HEK293T (cell line): Measurements from ENCODE around the gene SERTAD4.

Source experiments
- CTCF ChIA-PET: fragments of 350-600 bp; formaldehyde crosslinking; extraction: SDS; loops from one replicate; lab custom pipeline; 2021; ENCODE audit warnings: antibody characterized with exemption, inconsistent platforms; lab: Yijun Ruan, JAX
- POLR2A ChIA-PET: fragments of 350-600 bp; formaldehyde crosslinking; extraction: SDS; loops from one replicate; lab custom pipeline; 2020; ENCODE audit warnings: antibody characterized with exemption, inconsistent platforms; lab: Yijun Ruan, JAX
- DNase-seq: peaks from one replicate; pipeline ENCODE4 v3.0.0; 2012; ENCODE audit warnings: mixed read lengths; ENCODE audit errors: extremely low spot score
- ARNT ChIP-seq: fragments of 450-650 bp; IDR thresholded peaks from 2 replicates; pipeline ENCODE4 v1.6.1; 2017; ENCODE audit warnings: mild to moderate bottlenecking
- BHLHE40 ChIP-seq: fragments of 450-650 bp; IDR thresholded peaks from 2 replicates; pipeline ENCODE4 v1.6.1; 2016; ENCODE audit warnings: mild to moderate bottlenecking, moderate library complexity, borderline replicate concordance
- CTBP1 ChIP-seq: fragments of 450-650 bp; IDR thresholded peaks from 2 replicates; pipeline ENCODE4 v1.6.1; 2016; ENCODE audit warnings: borderline replicate concordance
- ELF4 ChIP-seq: fragments of 450-650 bp; IDR thresholded peaks from 2 replicates; pipeline ENCODE4 v1.6.1; 2017; ENCODE audit warnings: antibody characterized with exemption
- FOXA1 ChIP-seq: fragments of 450-650 bp; IDR thresholded peaks from 2 replicates; pipeline ENCODE4 v1.6.1; 2016; ENCODE audit warnings: mild to moderate bottlenecking
- FOXK2 ChIP-seq: fragments of 450-650 bp; IDR thresholded peaks from 2 replicates; pipeline ENCODE4 v1.6.1; 2016; ENCODE audit warnings: mild to moderate bottlenecking
- FOXM1 ChIP-seq: fragments of 450-650 bp; IDR thresholded peaks from 2 replicates; pipeline ENCODE4 v1.6.1; 2017; ENCODE audit warnings: mild to moderate bottlenecking, borderline replicate concordance
- HDGF ChIP-seq: fragments of 450-650 bp; IDR thresholded peaks from 2 replicates; pipeline ENCODE4 v1.6.1; 2017; ENCODE audit warnings: antibody characterized with exemption, borderline replicate concordance
- L3MBTL2 ChIP-seq: fragments of 450-650 bp; conservative IDR thresholded peaks from 2 replicates; pipeline ENCODE4 v1.6.1; 2016; ENCODE audit warnings: mild to moderate bottlenecking
- LEF1 ChIP-seq: fragments of 450-650 bp; IDR thresholded peaks from 2 replicates; pipeline ENCODE4 v1.6.1; 2017; ENCODE audit warnings: mild to moderate bottlenecking, borderline replicate concordance
- NFRKB ChIP-seq: fragments of 450-650 bp; IDR thresholded peaks from 2 replicates; pipeline ENCODE4 v1.6.1; 2016; ENCODE audit warnings: mild to moderate bottlenecking, moderate library complexity
- SP1 ChIP-seq: fragments of 450-650 bp; IDR thresholded peaks from 2 replicates; pipeline ENCODE4 v1.6.1; 2017
- SUZ12 ChIP-seq: fragments of 450-650 bp; IDR thresholded peaks from 2 replicates; pipeline ENCODE4 v1.6.1; 2016; ENCODE audit warnings: mild to moderate bottlenecking
- TARDBP ChIP-seq: fragments of 450-650 bp; IDR thresholded peaks from 2 replicates; pipeline ENCODE4 v1.6.1; 2016
- ZNF384 ChIP-seq: fragments of 450-650 bp; IDR thresholded peaks from 2 replicates; pipeline ENCODE4 v1.6.1; 2016
- TF ChIP-seq, protein P1 (sequence below): fragments of 450-650 bp; IDR thresholded peaks from 2 replicates; pipeline ENCODE4 v1.6.1; 2016

The SERTAD4 gene

DNA sequence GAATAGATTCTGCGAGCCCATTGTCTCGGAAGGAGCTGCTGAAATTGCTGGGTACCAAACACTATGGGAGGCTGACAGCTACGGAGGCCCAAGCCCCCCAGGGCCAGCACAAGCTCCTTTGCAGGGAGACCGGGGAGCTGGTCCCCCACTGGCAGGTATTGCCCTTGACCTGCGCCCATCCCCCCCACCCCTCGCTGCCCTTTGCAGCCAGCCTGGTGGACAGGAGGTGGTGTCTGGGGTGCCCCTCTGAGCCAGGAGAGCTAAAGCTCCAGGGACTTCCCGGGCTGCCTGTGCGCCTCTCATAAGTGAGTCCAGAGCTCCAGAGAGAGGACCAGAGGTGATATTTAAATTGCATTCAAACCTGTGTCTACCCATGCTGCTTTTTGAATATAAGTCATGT, 5.4 kb downstream of the SERTAD4 start:
- ChIA-PET CTCF (interaction anchor here (0.7 kb wide), 2 partner anchors 13 to 68 kb away, joined by 3 read pairs; no protein-coding TSS in a partner anchor), POLR2A (no interaction called here)
- DNase-seq = no peak
- TF ChIP-seq NFRKB (no peak), SUZ12 (no peak), HDGF (no peak), ARNT (no peak), FOXM1 (no peak)
- TF ChIP-seq, protein P1, sequence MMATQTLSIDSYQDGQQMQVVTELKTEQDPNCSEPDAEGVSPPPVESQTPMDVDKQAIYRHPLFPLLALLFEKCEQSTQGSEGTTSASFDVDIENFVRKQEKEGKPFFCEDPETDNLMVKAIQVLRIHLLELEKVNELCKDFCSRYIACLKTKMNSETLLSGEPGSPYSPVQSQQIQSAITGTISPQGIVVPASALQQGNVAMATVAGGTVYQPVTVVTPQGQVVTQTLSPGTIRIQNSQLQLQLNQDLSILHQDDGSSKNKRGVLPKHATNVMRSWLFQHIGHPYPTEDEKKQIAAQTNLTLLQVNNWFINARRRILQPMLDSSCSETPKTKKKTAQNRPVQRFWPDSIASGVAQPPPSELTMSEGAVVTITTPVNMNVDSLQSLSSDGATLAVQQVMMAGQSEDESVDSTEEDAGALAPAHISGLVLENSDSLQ = no peak

DNA sequence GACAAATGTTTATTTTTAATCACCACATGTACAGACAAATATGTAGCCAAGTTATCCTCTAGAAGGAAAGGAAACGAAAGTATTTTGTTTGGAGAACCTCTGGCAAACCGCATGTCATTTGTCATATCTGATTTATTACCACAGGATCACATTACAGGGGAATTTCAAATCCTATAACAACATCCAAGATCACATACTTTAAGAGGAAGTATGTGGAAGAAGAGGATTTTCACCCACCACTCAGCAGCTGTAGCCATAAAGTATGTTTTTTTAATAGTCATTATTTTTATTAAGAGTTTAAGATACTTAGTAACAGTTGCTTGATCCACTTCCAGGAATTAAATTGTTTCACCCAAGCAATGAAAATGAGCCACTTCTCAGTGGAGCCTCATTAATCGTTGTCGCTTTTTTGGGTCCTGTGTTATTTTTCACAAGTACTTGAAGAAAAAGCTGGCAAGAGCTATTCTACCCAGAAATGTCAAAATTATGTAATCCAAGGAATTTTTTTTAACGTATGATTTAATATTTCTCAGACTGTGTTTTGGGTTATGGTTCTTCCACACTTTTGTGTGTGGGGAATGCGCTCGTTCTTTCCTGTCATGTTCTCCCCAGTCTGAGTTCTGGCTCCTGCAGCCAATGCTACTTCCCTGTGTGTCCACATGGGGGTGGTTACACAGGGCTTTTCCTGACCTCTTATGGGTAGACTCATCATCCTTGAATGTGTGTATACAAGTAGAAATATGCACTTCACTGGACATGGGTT, 6.9 kb downstream of the SERTAD4 start:
- CTCF ChIA-PET = interaction anchor here (0.6 to 1.2 kb wide), 4 partner anchors 10 to 103 kb away, joined by 3 to 4 read pairs (median 4); no protein-coding TSS in a partner anchor
- peak; percentile 59 for DNase-seq
- POLR2A ChIA-PET = no interaction called here
- TF ChIP-seq CTBP1 (no peak), TARDBP (no peak), NFRKB (no peak), FOXM1 (no peak), FOXA1 (no peak), L3MBTL2 (no peak), SP1 (no peak), LEF1 (no peak)
- TF ChIP-seq, protein P1 = peak; percentile 86

DNA sequence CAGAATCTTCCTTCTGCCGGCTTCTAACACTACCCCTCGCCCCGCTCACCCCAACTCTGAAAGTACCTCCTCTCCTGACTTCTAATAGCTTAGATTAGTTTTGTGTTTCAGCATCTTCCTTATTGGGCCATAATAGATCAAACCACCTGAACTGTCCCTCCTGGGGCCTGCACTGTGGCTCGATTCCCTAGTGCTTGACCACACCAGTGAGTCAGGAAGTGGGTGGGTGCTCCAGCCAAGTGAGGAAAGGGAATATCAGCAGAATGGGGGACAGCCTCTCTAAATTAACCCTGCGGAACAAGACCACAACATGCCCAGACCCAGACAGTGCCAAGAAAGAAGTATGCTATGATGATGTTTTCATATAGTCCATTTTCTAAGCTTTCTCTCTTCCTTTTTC, 8.5 kb downstream of the SERTAD4 start:
- TF ChIP-seq FOXK2 (no peak), SP1 (no peak), NFRKB (no peak), ARNT (no peak), TARDBP (no peak), ZNF384 (no peak), FOXM1 (no peak), CTBP1 (no peak), LEF1 (no peak)
- TF ChIP-seq, protein P1 = no peak
- POLR2A ChIA-PET = no interaction called here
- DNase-seq = no peak
- CTCF ChIA-PET = interaction anchor here (0.9 kb wide), 1 partner anchor 97 kb away, joined by 4 read pairs; no protein-coding TSS in a partner anchor

DNA sequence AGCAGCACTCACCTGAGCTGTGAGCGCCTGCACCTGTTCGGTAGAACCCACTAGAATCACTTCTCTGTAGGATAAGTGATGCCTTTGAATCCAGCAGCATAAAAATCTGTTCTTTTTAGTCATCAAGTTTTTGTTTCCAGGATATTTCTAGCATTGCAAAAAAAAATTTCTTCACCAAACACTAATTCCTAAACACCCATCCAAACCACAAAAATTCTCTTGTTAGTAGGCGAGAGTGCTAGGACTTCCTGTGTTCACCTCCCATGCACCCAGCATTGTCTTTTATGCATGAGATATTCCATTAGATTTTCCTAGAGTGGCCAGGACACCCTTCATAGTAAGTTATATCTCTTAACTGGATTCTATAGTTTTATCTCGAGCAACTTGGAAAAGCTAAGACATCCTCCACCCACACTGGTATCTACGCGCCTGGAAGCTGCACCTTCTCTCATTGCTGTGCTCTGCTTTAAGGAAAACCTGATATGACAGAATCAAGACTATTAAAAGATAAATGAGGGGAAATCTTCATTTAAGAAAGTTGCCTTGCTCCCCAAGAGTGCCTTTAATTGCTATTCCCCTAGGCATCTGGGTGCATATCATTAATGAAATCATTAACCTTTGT, 12.3 kb downstream of the SERTAD4 start:
- ChIA-PET POLR2A (no interaction called here), CTCF (interaction anchor here (0.6 kb wide), 1 partner anchor 18 kb away, joined by 6 read pairs; no protein-coding TSS in a partner anchor)
- TF ChIP-seq FOXA1 (no peak), SUZ12 (no peak), NFRKB (no peak), ZNF384 (no peak), BHLHE40 (no peak), CTBP1 (no peak), ARNT (no peak), LEF1 (no peak), HDGF (no peak), SP1 (no peak), FOXM1 (no peak), FOXK2 (no peak), L3MBTL2 (no peak)
- TF ChIP-seq, protein P1 = no peak
- DNase-seq = no peak

DNA sequence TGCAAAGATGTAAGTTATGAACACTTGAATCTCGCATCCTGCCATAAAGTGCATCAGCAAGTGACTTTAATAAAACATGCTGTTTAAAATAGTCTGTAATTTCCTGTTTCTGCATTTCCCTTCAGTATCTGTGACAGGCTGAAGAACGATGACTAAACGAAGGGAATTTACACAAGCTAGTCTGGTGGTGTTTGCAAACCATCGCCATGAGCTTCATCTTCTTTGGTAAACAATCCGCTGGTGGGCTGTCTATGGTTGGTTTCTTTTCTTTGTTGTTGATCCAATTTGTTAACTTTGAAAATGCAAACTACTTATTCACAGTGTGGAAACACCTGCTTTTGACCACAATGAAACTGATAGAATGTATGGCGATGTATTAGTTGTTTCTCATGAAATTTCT, 13.9 kb downstream of the SERTAD4 start:
- TF ChIP-seq LEF1 (no peak), CTBP1 (no peak), ZNF384 (no peak), FOXK2 (no peak), TARDBP (no peak), L3MBTL2 (no peak), FOXM1 (no peak), NFRKB (no peak), HDGF (no peak), FOXA1 (no peak), SUZ12 (no peak), BHLHE40 (no peak), SP1 (no peak), ARNT (no peak), ELF4 (no peak)
- TF ChIP-seq, protein P1 = no peak
- ChIA-PET POLR2A (interaction anchor here (0.8 kb wide), 1 partner anchor 46 kb away, joined by 4 read pairs; no protein-coding TSS in a partner anchor), CTCF (interaction anchor here (0.7 kb wide), 1 partner anchor 56 kb away, joined by 11 read pairs; no protein-coding TSS in a partner anchor)
- DNase-seq = no peak
